ENCODE data around the gene PTPRN2.

The PTPRN2 gene

DNA sequence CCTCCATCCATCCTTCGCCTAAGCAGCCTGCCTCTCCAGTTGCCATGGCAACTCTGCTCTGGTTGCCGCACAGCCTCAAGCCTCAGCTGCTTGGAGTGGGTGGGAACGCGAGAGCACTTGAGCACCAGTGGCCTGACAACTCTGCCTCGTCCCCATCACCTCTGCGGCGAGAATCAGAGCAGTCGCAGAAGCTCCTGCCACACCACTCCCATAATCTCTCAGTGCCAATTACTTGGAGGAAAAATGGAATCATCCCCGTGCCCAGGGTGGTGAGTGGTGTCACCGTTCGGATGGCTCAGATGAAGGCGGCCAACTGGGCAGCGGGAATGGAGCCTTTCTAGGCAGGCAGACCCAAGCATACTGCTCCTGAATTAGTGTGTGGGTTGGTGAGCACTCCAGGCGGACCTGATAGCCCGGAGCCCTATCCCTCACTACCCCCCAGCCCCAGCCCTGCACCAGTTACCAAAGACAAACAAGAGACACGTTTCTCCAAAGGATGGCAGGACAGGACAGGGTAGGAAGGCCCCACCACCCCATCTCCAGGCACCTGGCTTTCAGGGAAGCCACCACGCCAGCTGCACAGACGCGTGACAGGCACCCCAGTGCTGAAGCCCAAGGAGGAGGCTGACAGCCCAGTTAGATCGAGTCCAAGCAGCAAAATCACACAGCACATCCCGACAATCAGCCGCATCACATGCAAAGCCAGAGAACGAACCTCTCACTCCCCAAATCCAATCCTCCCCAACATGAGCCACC lies 335.4 kb downstream of the PTPRN2 start:
- DNase-seq (ENCODE audit: low read depth), result no peak

DNA sequence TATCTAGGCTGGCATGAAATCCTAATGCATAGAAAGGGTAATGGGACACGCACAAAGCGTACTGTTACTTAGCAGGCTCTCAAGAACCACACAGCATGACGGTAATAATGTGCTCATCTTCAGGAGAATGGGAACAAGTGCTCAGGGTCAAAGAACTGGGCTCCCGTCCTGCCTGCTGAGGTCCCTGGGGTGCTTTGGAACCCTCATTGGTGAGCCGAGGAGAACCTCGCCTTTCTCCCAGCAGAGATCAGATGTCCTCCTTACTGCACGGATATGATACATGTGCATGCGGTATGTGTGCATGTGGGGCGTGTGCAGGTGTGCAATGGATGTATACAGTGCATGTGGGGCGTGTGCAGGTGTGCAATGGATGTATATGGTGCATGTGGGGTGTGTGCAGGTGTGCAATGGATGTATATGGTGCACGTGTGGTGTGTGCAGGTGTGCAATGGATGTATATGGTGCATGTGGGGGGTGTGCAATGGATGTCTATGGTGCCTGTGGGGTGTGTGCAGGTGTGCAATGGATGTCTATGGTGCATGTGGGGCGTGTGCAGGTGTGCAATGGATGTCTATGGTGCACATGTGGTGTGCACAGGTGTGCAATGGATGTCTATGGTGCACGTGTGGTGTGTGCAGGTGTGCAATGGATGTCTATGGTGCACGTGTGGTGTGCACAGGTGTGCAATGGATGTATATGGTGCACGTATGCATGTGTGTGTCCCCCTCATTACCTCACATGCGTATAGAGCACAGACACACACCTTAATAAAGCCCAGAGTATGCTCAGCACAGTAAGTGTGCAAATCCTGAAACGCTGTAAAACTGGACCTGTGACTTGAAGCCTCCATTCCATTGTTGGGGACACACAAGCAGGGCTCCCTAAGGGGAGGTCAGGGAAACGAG lies 336.3 kb downstream of the PTPRN2 start:
- no peak for DNase-seq (ENCODE audit: low read depth)

DNA sequence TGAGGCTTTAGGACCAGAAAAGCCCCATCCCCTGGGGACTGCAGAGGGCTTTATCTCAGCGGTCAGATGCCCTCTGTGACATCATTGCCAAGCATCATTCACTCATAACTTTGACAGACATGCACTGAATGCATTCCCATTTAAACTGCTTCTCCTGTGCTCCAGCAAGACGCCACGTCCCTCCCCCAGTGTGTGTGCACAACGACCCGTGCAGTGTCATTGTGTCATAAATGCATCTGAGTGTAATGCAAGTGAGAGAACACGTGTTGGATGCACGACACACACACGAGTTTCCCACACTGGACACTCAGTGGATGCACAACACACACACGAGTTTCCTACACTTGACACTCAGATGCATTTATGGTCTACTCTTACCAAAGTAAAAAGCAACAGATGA lies 337.9 kb downstream of the PTPRN2 start:
- no peak for DNase-seq (ENCODE audit: low read depth)

DNA sequence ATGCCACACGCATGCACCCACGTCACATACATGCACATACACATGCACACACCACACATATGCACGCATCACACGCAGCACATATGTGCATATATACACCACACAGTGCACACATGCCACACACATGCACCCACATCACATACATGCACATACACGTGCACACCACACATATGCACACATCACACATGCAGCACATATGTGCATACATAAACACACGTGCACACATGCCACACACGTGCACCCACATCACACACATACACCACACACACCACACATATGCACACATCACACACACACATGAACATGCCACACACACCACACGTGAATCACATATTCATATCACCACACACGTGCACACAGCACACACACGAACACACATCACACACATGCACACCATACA lies 338.8 kb downstream of the PTPRN2 start:
- no peak for DNase-seq (ENCODE audit: low read depth)

DNA sequence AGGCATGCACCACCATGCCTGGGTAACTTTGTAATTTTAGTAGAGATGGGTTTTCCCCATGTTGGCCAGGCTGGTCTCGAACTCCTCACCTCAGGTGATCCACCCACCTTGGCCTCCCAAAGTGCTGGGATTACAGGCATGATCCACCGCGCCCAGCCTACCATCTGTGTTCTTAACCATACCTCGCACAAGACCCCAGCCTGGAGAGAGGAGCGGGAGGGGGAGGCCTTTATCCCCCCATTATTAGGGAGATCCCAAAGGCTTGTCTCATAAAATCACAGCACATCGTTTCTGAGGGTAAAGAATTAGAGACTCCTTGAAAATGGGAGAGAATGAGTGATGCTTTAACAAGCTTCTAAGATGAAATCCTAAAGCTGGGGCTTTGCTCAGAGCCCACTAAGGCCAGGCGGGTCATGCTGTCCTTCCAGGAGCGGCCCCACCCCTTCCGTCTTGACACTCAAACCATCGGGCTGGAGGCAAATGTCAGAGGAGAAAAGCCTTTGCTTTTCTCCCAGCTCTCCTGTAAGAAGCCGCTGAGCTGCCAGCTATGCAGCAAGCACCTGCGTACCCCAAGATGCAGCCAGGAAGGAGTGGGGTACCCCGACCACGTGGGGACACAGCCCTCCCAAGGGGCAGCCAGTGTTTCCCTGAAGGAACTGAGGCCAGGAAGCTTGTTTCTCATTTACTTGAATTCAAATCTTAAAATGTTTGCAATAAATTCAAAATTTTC lies 339.7 kb downstream of the PTPRN2 start:
- no peak for DNase-seq (ENCODE audit: low read depth)

DNA sequence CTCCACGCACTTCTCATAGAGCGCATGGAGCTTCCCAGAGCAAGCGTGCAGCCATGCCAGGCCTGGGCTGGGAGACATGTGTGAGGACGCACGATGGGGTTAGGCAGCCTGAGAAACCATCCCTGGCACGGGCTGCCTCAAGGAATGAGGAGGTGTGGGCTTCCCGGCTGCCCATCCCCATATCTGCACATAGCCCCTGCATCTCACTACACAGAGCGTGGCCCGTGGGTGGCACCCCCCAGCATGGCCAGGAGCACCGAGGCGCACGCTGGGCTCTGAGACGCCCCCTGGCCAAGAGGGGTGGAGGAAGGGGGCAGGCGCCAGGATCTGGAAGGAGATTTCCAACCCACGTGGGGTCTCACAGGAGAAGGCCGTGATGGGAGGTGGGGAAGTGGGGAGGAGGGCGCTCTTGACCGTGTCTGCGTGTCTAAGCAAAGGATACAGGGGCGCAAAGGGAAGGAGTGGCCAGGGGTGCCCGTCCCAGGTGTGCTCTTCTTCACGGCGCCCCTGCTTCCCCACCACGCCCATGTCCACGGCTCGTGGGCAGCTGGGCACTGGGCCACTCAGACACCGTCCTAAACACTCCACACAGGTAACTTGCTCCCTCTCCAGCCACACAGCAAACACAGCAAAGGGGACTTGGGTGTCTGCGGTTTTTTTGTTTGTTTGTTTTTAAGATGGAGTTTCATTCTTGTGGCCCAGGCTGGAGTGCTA lies 340.5 kb downstream of the PTPRN2 start:
- no peak for DNase-seq (ENCODE audit: low read depth)

DNA sequence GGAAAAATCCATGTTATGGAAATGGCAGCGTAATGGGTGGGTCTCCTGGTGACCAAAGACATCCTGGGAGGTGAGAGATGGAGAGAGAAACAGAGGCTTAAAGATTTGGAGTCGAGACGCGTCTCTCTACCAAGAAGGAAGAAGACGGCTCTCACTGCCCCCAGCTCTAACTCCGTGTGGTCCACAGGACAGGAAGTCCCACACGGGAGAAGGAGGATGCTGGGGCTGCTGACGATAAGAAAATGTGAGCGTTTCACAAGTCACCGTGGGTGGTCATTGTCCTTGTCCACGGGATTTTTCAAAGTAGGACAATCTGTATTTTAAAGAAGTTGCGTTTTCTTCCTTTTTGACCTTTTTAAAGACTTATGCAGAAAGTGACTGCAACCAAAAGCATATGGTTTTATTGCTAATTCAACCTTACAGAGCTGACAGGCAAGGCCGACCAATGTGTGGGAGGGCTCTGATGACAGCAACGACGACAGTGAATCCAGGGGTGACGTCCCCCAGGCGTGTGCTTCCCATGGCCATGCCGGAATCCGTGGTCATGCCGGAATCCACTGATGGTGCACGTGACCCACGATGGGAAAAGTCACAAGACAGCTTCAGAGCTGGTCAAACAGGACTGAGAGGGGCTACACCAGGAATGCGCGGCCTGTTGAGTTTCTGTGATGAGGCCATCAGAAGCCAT lies 341.2 kb downstream of the PTPRN2 start:
- no peak for DNase-seq (ENCODE audit: low read depth)

DNA sequence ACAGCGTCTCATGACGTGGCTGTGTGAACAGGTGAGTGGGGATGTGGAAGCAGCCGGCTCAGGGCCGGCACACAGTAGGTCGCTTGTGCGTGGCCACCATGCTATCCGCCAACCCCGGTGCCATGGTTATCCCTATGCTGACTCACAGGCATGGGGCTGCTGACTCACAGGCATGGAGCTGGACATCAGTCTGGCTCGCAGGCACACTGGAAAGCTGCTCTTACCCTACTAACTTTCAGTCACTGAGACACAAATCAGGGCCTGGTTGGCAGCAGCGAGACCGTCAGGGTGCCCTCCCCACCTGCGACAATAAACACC lies 341.9 kb downstream of the PTPRN2 start:
- DNase-seq (ENCODE audit: low read depth), result no peak

DNA sequence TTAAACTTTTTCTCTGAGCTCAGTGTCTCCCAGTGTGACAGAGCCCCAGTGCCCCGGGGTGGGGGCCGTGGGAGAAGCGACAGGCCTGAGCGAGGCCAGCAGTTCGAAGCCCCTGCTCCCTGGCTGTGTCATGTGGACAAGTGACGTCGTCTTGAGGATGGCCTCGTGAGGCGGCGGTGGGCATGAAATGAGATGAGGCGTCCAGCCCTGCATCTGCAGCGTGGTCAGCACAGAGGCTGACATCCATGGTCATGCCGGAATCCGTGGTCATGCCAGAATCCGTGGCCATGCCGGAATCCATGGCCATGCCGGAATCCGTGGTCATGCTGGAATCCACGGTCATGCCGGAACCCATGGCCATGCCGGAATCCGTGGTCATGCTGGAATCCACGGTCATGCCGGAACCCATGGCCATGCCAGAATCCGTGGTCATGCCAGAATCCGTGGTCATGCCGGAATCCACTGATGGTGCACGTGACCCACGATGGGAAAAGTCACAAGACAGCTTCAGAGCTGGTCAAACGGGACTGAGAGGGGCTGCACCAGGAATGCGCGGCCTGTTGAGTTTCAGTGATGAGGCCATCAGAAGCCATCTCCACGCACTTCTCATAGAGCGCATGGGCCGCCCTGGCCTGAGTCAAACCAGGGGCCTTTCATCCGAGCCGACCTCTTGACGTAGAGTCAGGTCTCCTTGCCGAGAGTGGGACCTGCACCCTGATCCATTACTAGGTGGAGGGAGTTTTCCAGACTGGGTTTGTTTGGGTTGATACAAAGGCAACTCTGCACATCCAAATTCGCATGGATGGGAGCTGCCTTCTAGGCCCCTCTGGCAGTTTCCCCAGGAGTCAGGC lies 342.5 kb downstream of the PTPRN2 start:
- no peak for DNase-seq (ENCODE audit: low read depth)

DNA sequence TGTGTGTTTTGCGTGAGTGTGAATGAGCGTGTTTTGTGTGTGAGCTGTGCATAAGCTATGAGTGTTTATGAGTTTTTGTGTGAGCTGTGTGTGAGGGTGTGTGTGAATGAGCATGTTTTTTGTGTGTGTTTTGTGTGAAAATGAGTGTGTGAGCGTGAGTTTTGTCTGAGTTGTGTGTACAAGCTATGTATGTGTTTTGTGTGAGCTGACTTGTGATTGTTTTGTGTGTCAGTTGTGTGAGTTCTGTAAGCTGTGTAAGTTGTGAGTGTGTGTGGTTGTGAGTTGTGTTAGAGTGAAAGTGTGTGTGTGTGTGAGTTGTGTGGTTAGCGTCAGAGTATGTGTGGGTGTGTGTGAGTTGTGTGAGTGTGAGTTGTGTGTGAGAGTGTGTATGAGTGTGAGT lies 343.2 kb downstream of the PTPRN2 start:
- no peak for DNase-seq (ENCODE audit: low read depth)

DNA sequence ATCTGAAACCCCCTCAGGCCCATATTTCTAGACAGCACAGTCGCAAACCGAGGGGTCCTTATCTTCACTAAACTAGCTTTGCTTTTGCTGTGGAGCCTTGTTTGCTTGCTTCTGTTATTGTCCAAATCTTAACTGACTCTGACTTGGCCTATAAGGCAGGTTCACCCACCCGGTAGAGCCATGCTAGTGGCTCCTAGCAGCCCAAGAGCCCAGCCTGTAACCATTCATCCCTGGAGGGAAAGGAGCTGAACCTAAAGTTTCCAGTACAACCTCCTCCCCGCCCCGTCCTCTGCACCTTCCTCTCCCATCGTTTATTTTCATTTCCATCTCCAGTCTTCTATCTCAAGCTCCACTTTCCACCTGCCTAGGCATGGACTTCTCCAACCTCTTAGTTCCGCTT lies 345.7 kb downstream of the PTPRN2 start:
- no peak for DNase-seq (ENCODE audit: low read depth)

DNA sequence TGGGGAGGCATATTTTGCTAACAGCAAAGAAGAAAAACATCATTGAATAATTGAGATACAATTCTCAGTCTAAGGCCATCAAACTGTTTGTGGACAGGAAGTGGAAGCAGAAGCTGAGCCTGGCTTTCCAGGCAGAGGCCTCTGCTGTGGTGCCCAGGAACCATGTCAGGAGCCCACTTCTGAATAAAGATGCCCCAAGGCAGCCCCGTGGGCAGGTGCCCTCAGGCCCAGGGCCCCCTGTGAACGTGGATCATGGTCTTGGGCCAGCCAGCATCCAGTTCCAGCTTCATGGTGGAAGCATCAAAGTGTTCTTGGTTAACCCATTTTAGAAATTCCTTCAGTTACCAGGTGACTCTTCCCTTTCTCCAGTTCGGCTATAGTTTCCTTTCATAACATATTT lies 346.8 kb downstream of the PTPRN2 start:
- DNase-seq (ENCODE audit: low read depth), result no peak

DNA sequence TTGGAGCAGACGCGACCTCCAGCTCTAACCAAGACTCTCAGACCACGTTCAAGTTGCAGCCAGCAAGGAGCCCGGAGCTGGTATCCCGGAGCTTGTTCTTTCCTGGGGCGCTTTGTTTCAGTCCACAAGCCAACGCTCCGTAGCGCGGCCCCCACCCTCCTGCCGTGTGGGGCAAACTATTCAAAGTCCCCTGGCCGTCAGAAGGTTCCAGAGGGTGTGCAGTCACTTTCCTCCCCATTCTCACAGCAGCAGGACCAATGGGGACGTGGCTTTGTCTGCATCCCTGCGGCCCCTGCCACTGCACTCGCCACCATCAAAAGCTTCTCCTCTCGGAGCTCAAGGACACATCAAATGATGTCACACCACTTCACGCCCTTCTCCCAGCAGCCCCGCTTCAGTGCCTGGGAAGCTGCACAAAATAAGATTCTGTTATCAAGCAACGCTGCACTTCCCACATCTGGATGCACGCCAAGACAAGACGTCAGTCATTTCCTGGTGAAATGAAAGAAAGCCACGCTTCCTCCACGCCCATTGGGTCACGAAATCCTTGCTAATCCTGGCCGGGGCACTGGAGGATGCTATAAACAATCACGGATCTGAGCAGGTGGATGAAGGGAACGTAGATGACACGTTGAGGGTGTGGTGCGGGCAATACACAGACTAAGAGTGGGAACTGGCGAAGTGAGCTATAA lies 348.2 kb downstream of the PTPRN2 start:
- DNase-seq (ENCODE audit: low read depth), result peak; percentile 3

DNA sequence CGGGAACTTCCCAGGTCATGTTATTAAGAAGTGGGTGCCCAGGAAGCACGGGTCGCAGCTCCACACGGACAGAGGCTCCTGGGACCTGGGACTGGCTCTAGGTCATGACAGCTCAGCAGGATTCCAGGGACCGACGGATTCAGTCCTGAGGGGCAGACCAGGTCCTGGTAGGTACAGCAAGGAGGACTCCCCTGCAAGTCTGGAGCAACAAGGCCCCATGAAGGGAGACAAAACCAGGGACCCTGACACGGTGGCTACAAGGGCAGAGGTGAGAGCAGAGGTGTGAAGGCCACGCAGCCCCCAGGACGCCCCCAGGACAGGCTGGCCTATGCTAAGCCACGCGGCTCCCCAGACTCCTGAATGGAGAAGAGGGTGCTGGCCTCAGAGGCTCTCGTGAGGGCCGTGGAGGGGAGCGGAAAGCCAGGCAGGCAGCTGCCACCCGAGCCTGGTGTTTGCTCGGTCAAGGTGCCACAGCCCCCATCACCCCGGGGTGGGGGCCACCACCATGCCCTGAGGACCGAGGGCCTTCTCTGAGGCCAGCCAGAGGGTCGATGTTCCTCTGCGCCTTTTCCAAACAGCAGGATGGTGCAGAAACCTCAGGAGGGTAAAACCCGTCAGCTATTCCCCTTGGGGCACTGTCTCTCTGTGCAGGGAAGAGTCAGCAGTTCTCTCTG lies 348.9 kb downstream of the PTPRN2 start:
- no peak for DNase-seq (ENCODE audit: low read depth)

DNA sequence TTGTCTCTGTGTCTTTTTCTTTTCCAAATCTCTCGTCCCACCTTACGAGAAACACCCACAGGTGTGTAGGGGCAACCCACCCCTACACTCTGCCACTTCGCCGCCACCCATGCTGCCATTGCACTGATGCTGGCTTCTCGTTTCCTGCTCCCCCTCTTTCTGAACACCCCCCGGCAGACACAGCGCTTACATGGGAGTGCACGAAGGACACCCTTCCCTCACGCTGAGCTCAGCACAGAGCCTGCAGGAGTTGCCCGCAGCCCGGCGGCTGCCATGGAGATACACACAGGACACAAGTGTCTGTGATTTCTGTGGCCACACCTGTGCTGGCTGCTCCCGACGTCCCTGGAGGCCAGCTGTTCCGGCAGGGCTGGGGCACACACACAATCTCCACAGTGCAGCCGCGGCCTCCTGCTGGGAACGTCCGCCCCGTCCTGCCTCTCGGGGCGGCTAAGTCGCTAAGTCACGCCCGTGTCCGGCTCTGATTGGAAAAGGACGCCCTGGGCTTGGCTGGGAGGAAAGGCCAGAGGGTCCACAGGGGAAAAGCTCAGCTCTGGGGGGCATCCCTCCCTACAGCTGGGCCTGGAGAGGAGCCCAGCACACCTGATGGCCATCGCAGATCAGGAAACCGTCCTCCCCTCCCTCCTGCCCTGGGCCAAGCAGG lies 349.8 kb downstream of the PTPRN2 start:
- no peak for DNase-seq (ENCODE audit: low read depth)

DNA sequence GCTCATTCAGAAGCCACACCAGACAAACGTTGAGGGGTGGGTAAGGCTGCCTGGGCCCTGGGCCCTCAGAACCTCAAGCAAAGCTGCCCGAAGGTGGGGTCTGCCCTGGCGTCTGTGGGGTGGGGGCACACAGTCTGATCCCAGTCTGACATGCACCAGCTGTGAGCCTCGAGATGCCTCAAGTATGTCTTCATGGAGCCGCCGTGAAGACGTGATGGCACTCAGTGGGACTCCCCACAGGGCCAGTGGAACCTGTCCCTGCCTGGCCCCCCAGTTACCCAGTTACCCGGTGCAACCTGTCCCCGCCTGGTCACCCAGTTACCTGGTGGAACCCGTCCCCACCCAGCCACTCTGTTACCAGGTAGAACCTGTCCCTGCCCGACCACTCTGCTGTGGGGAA lies 351.2 kb downstream of the PTPRN2 start:
- DNase-seq (ENCODE audit: low read depth), result no peak

DNA sequence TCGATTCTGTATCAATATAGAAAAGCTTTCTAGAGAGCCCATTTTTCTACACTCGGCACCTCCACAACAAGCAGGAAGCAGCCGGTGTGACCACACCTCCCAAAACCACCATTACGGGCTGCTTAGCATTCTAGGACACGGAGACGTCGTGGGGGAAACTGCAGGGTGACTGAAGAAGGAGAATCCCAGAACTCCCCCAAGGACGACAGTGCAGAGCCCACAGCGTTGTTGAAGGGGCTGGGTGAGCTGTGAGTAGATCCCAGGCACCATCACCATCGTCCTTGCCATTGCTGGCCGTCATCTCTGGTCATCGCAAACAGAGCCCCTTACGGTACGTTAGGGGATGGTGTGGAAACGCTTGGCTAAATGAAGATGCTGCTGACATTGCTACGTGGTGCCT lies 351.8 kb downstream of the PTPRN2 start:
- DNase-seq (ENCODE audit: low read depth), result no peak

DNA sequence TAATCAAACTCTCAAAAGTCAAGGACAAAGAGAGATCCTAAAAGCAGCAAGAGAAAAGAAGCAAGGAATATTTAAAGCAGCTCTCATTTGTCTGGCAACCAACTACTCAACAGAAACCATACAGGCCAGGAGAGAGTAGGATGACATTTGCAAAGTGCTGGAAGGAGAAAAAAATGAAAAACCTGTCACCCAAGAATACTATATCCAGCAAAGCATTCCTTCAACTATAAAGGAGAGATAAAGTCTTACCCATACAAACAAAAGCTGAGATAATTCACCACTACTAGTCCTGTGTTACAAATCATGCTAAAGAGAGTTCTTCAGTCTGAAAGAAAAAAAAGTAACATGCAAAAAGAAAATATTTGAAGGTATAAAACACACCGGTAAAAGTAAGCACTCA lies 357.7 kb downstream of the PTPRN2 start:
- DNase-seq (ENCODE audit: low read depth), result no peak

DNA sequence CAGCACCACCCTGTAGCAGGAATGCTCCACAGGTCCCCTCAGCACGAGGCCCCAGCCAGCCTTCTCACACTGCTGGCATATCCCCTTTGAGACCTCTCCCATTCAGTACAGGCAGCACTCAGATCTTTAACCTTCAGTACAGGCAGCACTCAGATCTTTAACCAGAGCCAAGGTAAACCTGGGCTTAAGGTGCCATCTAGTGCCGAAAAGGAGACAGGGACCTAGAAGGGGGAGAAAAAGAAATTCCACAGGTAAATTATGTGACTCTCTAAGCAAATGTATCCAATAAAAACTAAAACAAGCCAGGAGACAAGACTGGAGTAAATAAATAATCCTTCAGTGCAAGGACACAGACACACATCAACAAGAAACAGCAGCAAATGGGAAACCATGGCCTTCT lies 358.6 kb downstream of the PTPRN2 start:
- no peak for DNase-seq (ENCODE audit: low read depth)
